H7 (cell line): Measurements from ENCODE around the gene ABCC11. TPM values are rescaled to one million over a fixed set of nuclear protein-coding genes. Genes with fewer than 3 reads are reported as not detected.

Experiments used
- DNase-seq: peaks from one replicate; pipeline ENCODE4 v3.0.0; 2012
- H3K27me3 ChIP-seq: 2 replicates; pipeline ENCODE4 v1.6.0; 2011; ENCODE audit warnings: mild to moderate bottlenecking, low read length; ENCODE audit not compliant: control insufficient read depth, insufficient read depth
- H3K36me3 ChIP-seq: replicated peaks from 2 replicates; pipeline ENCODE4 v1.5.1; 2011; ENCODE audit warnings: low read length; ENCODE audit not compliant: control insufficient read depth, insufficient read depth
- H3K4me3 ChIP-seq: 2 replicates; pipeline ENCODE4 v1.5.1; 2011; ENCODE audit warnings: low read depth, mild to moderate bottlenecking, control low read depth, low read length, moderate library complexity; ENCODE audit not compliant: insufficient read depth
- total RNA-seq: library from RNA; depleted of rRNA; stranded (reverse); fragments of >200 nt; shearing (Covaris generic); gene quantifications from 2 replicates; pipeline ENCODE4 v1.2.3, GENCODE V29; 2014; rRNA removed

The ABCC11 gene
- 0.03 TPM in 1 of 2 replicates, not detected in the other for total RNA-seq

DNA sequence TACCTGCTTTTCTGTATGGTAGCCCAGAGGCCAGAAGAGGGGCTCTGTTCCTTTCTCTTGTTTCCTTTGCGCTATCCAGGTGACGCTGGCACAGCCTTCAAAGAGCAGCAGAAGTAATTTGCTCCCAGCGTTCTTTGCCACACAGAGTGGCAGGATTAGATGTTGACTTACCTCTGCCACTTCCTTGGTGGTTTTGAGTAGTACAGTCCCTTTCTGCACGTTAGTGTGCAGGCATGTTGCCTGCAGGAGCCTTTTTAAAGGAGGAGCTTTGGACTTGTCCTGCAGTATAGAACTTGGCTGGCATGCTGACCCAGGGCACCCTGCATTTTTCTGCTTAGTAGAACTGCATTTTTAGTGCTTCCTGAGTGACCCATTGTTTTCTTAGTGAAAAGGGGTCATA is at the start of gene ABCC11:
Gene ABCC11 (minus strand): TSS at position 229 of the 400 bp plus-strand sequence. CDS start 15,618 bp downstream, outside the sequence.
- DNase-seq, result no peak
- H3K27me3 ChIP-seq, result no peaks in the 10 kb centered on the region
- H3K36me3 ChIP-seq, result no peaks in the 10 kb centered on the region
- no peak within 1 kb of the TSS for H3K4me3 ChIP-seq

DNA sequence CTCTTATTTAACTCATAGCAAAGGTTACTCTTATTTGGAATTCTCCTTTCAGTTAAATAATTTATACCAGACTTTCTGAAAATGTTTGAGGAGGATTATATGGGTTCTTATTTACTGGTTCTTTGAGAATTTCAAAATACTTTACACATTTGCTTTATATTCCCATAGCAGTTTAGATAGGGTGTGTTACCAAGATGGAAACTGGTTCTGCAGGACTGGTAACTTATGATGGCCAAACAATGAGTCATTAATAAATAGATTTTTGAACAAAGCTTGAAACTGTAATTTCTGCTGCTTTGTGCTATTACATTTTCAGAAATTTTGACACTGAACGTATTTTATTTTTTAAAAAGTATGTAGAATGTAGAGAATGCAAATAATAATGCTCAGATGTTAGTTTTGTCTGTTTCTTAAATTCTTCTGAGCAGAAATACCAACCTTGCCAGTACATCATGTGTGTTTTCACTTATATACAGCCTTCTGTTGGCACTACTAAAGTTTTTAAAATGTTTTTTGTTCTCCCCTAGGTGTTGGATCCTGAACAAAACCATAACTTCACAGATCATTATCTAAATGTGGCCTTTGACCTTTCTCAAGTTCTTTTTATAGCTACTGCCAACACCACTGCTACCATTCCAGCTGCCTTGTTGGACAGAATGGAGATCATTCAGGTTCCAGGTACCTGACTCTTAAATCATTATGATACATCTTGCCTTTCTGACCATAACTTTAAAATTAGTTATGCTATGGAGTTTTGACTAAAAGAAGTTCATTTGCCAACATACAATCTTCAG is 48.3 kb upstream of the ABCC11 start:
- no peaks in the 10 kb centered on the region; the same call in 1 of the 2 replicates for H3K36me3 ChIP-seq
- DNase-seq, result no peak
- H3K27me3 ChIP-seq, result no peaks in the 10 kb centered on the region
- H3K4me3 ChIP-seq, result no peak overlapping the region

DNA sequence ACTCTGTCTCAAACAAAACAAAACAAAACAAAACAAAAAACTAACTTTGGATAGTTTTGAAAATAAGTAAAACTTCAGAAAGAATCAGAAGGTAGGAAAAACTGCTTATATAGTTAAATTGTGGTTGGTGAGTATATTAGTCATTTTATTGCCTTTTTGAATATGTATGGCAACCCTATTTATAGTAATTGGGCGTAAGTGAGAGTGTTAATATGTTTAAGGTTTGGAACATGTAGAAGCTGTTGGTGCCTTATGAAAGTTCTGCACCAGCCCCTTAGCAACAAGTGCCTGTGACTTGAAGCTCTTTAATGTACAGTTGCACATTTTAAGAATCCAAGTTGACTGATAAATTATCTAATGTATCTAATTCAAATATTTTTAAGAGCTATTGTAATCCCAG is 47.4 kb upstream of the ABCC11 start:
- DNase-seq, result no peak
- Histone ChIP-seq H3K4me3 (no peak overlapping the region), H3K27me3 (no peaks in the 10 kb centered on the region), H3K36me3 (no peaks in the 10 kb centered on the region; the same call in none of the 2 replicates)

DNA sequence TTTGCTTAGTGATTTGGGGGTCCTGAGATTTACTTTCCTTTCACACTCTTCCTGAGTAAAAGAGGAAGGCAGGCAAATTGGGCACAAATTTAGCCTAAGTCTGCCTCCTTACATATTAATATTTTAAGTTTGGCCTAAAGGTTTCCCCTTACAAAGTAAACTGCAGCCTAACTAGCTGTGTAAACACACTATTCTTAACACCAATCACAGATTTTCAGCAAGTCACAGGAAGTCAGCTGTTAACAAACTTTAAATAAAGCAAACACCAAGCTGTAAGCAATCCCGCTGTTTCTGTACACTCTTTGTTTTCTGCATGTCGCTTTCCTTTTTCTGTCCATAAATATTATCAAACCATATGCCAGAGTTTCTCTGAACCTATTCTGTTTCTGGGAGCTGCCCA is 45.1 kb upstream of the ABCC11 start:
- no peak for DNase-seq
- Histone ChIP-seq H3K4me3 (no peak overlapping the region), H3K36me3 (no peaks in the 10 kb centered on the region; the same call in 1 of the 2 replicates), H3K27me3 (no peaks in the 10 kb centered on the region)

DNA sequence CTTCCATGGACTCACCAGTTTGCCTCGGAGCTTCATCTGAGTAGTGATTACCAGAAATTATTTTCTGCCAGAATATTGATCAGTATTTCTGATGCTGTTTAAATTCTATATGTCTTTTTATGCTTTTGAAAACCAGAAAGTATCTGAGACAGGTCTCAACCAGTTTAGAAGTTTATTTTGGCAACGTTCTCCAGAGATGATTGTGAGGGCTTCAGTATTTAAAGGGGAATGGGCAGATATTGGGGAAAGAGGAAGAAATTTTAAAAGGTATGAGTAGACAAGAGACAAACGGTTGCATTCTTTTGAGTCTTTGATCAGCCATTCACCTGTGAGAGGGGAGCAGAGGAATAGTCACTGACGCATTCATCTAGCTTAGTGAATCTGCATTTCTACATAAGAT is 44.4 kb upstream of the ABCC11 start:
- no peak overlapping the region for H3K4me3 ChIP-seq
- no peaks in the 10 kb centered on the region for H3K27me3 ChIP-seq
- DNase-seq, result no peak
- peaks cover 3% of the 10 kb centered on the region; the same call in 1 of the 2 replicates for H3K36me3 ChIP-seq

DNA sequence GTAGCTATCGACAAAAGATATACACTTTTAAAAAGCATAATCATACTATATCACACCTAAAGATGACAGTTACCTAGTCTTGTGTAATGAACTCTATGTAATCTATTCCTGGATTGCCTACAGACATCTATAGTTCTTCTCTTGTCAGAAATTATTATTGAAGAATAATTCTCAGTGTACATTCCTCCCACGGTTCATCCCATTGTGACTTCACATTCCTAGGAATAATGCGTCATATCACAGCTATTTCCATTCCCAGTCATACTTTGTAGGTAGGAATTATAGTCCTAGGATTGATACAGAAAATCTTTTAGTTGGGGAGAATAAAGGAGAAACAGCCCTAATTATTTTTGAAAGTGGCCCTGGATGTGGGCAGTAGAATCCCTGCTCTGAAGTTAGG is 44.0 kb upstream of the ABCC11 start:
- H3K27me3 ChIP-seq, result no peaks in the 10 kb centered on the region
- H3K4me3 ChIP-seq, result no peak overlapping the region
- peaks cover 3% of the 10 kb centered on the region; the same call in 1 of the 2 replicates for H3K36me3 ChIP-seq
- DNase-seq, result no peak

DNA sequence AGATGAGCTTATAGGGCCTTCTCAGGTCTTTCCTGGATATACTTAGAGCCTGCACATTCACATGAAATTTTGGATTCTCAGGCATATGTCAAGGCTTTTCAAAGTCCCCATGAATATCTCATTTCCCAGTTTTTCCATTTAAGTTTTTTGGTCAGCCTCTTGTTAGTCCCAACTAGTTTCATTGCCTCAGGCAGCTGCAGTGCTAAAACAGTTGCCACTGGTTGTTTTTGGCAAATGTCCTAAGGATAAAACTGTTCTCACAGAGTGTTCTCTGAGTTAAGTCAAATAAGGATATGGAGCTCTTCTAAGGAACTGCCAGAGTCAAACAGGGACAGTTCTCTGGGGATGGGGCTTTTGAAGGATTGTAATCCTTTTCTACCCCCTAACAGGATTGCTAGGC is 39.9 kb upstream of the ABCC11 start:
- Histone ChIP-seq H3K4me3 (no peak overlapping the region), H3K27me3 (no peaks in the 10 kb centered on the region), H3K36me3 (peaks cover 3% of the 10 kb centered on the region)
- DNase-seq, result no peak

DNA sequence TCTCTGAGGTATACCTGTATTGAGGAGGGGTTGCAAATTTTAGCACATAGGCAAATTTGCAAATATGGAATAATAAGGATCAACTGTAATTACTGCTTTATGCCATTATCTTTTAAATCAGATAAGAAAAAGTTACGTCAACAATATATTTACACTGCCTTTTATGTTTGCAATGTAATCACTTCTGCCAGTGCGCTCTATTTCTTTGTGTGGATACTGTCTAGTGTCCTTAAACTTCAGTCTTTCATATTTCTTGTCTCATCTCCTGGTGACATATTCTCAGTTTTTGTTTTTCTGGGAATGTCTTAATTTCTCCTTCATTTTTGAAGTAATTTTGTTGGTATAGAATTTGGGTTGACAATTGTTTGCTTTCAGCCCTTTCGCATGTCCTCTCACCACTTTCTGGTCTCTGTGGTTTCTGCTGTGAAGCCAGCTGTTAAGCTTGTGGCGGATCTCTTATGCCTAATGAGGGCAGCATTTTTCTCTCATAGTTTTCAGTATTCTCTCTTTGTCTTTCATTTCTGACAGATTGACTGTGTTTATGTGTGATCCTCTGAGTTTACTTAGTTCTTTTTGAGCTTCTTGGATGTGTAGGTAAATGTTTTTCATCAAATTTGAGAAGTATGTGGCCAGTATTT is 37.6 kb upstream of the ABCC11 start:
- DNase-seq, result no peak
- H3K4me3 ChIP-seq, result no peak overlapping the region
- H3K36me3 ChIP-seq, result peaks cover 3% of the 10 kb centered on the region
- no peaks in the 10 kb centered on the region for H3K27me3 ChIP-seq

DNA sequence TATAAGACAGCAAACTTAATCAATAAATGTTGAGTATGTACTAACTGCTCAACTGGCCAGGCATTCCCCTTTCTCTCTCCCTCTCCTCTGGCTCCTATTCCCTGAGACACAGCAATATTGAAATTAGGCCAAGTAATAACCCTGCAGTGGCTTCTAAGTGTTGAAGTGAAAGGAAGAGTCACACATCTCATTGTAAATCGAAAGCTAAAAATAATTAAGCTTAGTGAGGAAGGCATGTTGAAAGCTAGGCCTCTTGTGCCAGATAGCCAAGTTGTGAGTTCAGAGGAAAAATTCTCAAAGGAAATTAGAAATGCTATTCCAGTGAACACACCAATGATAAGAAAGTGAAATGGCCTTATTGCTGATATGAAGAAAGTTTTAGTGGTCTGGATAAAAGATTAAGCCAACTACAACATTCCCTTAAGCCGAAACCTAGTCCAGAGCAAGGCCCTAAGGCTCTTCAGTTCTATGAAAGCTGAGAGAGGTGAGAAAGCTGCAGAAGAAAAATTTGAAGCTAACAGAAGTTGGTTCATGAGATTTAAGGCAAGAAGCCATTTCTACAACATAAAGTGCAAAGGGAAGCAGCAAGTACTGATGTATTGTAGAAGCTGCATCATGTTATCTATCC is 35.4 kb upstream of the ABCC11 start:
- no peak for DNase-seq
- Histone ChIP-seq H3K27me3 (no peaks in the 10 kb centered on the region), H3K36me3 (peaks cover 3% of the 10 kb centered on the region), H3K4me3 (no peak overlapping the region)

DNA sequence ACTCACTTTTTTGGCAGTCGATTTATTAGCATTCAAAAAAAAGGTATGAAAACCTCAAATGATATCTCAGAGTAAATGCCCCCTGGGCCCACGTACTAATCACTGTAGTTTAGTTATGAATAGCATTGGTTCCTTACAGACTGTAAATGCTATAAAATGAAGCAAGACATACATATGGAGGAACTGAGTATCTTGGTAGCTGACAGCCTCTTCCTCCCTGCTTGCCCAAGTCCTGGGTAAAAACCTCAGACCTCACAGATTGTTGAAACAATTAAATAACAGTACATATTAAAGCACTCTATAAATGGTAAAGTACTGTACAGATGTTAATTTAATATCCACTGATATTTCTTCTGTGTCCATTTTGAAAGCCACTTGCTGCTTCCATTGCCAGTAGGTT is 33.2 kb upstream of the ABCC11 start:
- H3K27me3 ChIP-seq, result no peaks in the 10 kb centered on the region
- no peaks in the 10 kb centered on the region for H3K36me3 ChIP-seq
- H3K4me3 ChIP-seq, result no peak overlapping the region
- no peak for DNase-seq

DNA sequence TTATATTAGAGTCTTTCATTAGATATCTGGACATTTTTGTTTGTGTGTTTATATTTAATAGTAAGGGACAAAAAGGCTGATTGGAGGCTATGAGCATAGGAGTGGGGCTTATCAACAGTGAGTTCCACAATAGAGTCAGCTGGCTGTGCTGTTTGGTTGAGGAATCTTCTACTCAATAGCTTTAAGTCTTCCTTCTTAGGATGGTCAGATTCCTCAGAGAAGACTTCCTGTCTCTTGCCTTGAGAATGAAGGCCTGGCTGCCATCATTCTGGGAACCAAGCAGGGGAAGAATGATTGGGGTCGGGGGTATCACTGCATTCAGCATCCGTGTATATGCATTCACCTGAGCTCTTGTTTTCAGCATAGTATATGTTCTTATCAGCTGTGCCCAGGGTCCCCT is 31.9 kb upstream of the ABCC11 start:
- no peak overlapping the region for H3K4me3 ChIP-seq
- no peaks in the 10 kb centered on the region for H3K27me3 ChIP-seq
- DNase-seq, result no peak
- no peaks in the 10 kb centered on the region for H3K36me3 ChIP-seq

DNA sequence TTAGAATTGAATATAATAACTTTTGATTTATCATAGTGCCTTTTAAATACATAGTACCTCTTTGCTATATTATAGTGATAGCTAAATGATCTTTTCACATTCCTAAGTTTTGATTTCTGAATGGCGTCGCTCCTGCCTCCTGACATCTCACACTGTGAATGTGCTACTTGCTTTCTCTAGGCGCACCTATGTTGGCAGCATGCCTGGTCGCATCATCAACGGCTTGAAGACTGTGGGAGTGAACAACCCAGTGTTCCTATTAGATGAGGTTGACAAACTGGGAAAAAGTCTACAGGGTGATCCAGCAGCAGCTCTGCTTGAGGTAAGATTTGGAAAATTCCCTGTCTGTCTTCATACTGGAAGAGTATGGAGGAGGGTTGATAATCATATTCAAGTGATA is 29.8 kb upstream of the ABCC11 start:
- DNase-seq, result no peak
- no peaks in the 10 kb centered on the region for H3K36me3 ChIP-seq

DNA sequence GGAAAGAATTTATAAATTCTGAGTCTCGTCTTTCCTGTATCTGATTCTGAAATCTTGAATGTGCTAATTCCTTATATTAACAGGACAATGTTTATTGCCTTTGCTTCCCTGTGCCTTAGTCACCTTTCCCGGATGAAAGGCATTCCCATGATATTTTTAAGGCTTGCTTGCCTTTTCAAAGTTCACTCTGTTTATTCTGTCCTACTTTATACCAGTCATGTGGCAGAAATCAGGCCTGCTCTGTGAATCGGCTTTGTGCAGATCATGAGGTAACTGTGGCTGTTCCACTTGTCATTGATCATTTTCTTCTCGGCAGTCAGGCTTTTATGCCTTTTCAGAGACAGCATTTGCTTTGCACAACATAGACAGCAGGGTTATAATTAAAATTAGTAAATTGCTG is 28.8 kb upstream of the ABCC11 start:
- Histone ChIP-seq H3K27me3 (no peaks in the 10 kb centered on the region), H3K4me3 (no peak overlapping the region), H3K36me3 (peaks cover under 1% of the 10 kb centered on the region)
- no peak for DNase-seq

More for the DNA sequence above, 29.8 kb upstream of the ABCC11 start:
- H3K27me3 ChIP-seq, result no peaks in the 10 kb centered on the region
- no peak overlapping the region for H3K4me3 ChIP-seq

DNA sequence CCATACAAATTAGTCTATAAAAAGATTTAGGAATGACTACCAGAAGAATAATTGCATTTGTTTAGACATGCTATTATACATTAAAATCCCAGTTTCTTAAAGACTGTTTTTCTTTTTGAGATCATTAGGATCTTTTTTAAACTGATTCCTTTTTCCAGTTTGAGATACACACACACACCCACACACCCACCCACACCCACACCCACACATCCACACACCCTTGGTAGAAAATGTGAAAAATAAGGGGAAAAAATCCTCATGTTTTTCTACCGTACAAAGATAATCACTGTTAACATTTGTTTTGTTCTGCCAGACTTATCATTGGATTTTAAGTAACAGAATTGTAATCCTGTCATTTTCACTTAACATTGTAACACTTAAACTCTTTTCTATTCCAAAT is 27.1 kb upstream of the ABCC11 start:
- no peak overlapping the region for H3K4me3 ChIP-seq
- no peaks in the 10 kb centered on the region for H3K27me3 ChIP-seq
- DNase-seq, result no peak
- peaks cover 3% of the 10 kb centered on the region for H3K36me3 ChIP-seq
